Measurements from ENCODE around the gene RAB28.

DNA sequence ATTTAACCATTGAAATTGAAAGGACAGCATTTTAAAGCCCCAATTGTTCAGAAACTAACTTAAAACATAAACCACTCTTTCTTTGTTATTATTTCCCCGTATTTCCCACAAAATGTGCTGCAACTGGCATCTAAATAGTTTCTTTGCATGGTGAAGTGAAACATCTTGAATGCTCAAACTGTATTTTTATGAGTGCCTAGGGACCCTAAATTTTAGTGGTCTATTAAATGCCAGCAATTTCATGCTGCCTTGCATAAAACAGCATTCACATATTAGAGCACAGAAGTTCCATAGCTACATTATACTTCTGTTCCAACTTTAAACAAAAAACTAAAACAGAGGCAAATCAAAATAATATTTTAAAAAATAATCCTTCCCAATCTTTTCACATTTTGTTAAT lies 5.4 kb downstream of the RAB28 start:
- TF ChIP-seq, protein P1, sequence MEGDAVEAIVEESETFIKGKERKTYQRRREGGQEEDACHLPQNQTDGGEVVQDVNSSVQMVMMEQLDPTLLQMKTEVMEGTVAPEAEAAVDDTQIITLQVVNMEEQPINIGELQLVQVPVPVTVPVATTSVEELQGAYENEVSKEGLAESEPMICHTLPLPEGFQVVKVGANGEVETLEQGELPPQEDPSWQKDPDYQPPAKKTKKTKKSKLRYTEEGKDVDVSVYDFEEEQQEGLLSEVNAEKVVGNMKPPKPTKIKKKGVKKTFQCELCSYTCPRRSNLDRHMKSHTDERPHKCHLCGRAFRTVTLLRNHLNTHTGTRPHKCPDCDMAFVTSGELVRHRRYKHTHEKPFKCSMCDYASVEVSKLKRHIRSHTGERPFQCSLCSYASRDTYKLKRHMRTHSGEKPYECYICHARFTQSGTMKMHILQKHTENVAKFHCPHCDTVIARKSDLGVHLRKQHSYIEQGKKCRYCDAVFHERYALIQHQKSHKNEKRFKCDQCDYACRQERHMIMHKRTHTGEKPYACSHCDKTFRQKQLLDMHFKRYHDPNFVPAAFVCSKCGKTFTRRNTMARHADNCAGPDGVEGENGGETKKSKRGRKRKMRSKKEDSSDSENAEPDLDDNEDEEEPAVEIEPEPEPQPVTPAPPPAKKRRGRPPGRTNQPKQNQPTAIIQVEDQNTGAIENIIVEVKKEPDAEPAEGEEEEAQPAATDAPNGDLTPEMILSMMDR (IDR thresholded peaks at IDR 0.05 in 4 of 5, conservative IDR thresholded peaks at IDR 0.05 in 1 of 5): no peak
- TF ChIP-seq POLR2A (IDR thresholded peaks at IDR 0.05): no peak

All from gastrocnemius medialis (tissue), 4 donors.